Measurements from ENCODE around the gene BIRC3. TPM values are rescaled to one million over a fixed set of nuclear protein-coding genes. Genes with fewer than 3 reads are reported as not detected.

BIRC3 gene
- total RNA-seq, 2 experiments from 2014 or later: 102 to 108 TPM

GRCh38 chr11:102323542-102324251 is 6.4 kb downstream of the BIRC3 start:
- Mint-ChIP-seq H3K27ac (no peak overlapping the region), H3K9me3 (no peaks in the 10 kb centered on the region), H3K36me3 (ENCODE audit: low read depth) (peaks cover 73% of the 10 kb centered on the region), H3K27me3 (no peaks in the 10 kb centered on the region), H3K4me3 (no peak overlapping the region), H3K4me1 (ENCODE audit: low read depth) (peaks cover 57% of the 10 kb centered on the region)
- TF ChIP-seq CTCF (IDR thresholded peaks at IDR 0.05): no peak
- DNase-seq: no peak
- ChIA-PET CTCF (interaction anchor here (0.8 to 2.1 kb wide), 7 partner anchors 10 to 343 kb away, joined by 3 to 15 read pairs (median 4); no protein-coding TSS in a partner anchor), POLR2A (interaction anchor here (0.6 kb wide), 1 partner anchor 414 kb away, joined by 3 read pairs; no protein-coding TSS in a partner anchor)
- intact Hi-C loops (cut with micrococcal nuclease): no loop called here
- ATAC-seq: no peak

DNA sequence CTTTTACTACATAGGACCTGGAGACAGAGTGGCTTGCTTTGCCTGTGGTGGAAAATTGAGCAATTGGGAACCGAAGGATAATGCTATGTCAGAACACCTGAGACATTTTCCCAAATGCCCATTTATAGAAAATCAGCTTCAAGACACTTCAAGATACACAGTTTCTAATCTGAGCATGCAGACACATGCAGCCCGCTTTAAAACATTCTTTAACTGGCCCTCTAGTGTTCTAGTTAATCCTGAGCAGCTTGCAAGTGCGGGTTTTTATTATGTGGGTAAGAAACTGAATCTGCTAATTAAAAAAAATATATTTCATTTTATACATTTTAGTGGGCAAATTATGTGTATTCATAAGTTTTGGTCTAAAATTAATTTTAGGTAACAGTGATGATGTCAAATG is 7.8 kb downstream of the BIRC3 start:
- H3K9me3 Mint-ChIP-seq: no peaks in the 10 kb centered on the region
- H3K27me3 Mint-ChIP-seq: no peaks in the 10 kb centered on the region
- no peak for DNase-seq
- no peak overlapping the region for H3K27ac Mint-ChIP-seq
- CTCF ChIA-PET: interaction anchor here (1.1 to 2.1 kb wide), 4 partner anchors 17 to 341 kb away, joined by 4 to 15 read pairs (median 8); no protein-coding TSS in a partner anchor
- intact Hi-C loops (cut with micrococcal nuclease): no loop called here
- no peak for ATAC-seq
- POLR2A ChIA-PET: interaction anchor here (0.6 kb wide), 1 partner anchor 31 kb away, joined by 4 read pairs; no protein-coding TSS in a partner anchor
- H3K4me3 Mint-ChIP-seq: no peak overlapping the region
- peaks cover 50% of the 10 kb centered on the region for H3K4me1 Mint-ChIP-seq (ENCODE audit: low read depth)
- H3K36me3 Mint-ChIP-seq (ENCODE audit: low read depth): peaks cover 71% of the 10 kb centered on the region
- no peak for TF ChIP-seq CTCF (IDR thresholded peaks at IDR 0.05)

- H3K27me3 Mint-ChIP-seq: no peaks in the 10 kb centered on the region
- TF ChIP-seq CTCF (IDR thresholded peaks at IDR 0.05): no peak
- H3K27ac Mint-ChIP-seq: no peak overlapping the region
- POLR2A ChIA-PET: no interaction called here
- ATAC-seq: no peak
- DNase-seq: no peak
- peaks cover 62% of the 10 kb centered on the region for H3K36me3 Mint-ChIP-seq (ENCODE audit: low read depth)
- no peak overlapping the region for H3K4me3 Mint-ChIP-seq
- intact Hi-C loops (cut with micrococcal nuclease): no loop called here
- H3K9me3 Mint-ChIP-seq: no peaks in the 10 kb centered on the region
- CTCF ChIA-PET: no interaction called here
- peaks cover 35% of the 10 kb centered on the region for H3K4me1 Mint-ChIP-seq (ENCODE audit: low read depth)
Observed at GRCh38 chr11:102328748-102329147, 11.5 kb downstream of the BIRC3 start.

DNA sequence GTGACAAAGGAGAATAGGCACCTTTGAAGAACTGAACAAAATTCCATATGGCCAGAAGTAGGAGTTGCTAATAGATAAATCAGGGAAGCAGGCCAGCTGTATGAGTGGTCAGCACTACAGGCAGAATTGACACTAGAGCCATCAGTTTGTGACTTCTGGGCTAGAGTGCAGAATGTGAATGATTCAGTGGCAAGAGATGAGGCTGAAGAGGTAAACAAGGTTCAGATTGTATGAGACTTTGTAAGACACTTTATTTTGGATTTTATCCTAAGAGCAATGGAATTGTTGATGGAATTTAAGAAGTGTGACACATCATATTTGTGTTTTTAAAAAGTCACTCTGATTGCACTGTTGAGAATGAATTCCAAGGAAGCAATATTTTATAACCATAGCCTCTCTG is 12.9 kb downstream of the BIRC3 start:
- H3K36me3 Mint-ChIP-seq (ENCODE audit: low read depth): peaks cover 55% of the 10 kb centered on the region
- H3K27ac Mint-ChIP-seq: no peak overlapping the region
- ATAC-seq (no peak), DNase-seq (no peak)
- intact Hi-C loops (cut with micrococcal nuclease): no loop called here
- no peak overlapping the region for H3K4me3 Mint-ChIP-seq
- ChIA-PET CTCF (no interaction called here), POLR2A (interaction anchor here (0.5 kb wide), 1 partner anchor 161 kb away, joined by 3 read pairs; no protein-coding TSS in a partner anchor)
- H3K4me1 Mint-ChIP-seq (ENCODE audit: low read depth): peaks cover 23% of the 10 kb centered on the region
- no peaks in the 10 kb centered on the region for H3K27me3 Mint-ChIP-seq
- no peaks in the 10 kb centered on the region for H3K9me3 Mint-ChIP-seq
- no peak for TF ChIP-seq CTCF (IDR thresholded peaks at IDR 0.05)

DNA sequence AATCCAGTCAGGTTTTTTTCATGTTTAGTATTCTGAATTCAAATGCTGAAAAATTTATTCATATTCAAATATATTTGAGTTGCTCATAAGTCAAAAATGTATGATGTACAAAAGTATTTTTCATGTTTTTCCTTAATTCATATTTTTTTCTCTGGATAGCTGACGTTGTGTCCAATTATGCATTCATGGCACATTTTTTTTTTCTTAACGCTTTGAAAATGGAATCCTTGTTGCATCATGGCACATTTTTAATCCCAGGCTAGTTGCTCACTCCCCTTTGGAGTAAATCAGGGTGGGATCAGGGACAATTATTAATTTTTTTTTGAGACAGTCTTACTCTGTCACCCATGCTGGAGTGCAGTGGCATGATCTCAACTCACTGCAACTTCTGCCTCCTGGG is 14.1 kb downstream of the BIRC3 start:
- no peak for TF ChIP-seq CTCF (IDR thresholded peaks at IDR 0.05)
- peaks cover 19% of the 10 kb centered on the region for H3K4me1 Mint-ChIP-seq (ENCODE audit: low read depth)
- CTCF ChIA-PET: interaction anchor here (1.5 to 3.6 kb wide), 2 partner anchors 11 to 165 kb away, joined by 4 to 32 read pairs; no protein-coding TSS in a partner anchor
- peaks cover 52% of the 10 kb centered on the region for H3K36me3 Mint-ChIP-seq (ENCODE audit: low read depth)
- POLR2A ChIA-PET: no interaction called here
- H3K4me3 Mint-ChIP-seq: no peak overlapping the region
- ATAC-seq: no peak
- DNase-seq: no peak
- intact Hi-C loops (cut with micrococcal nuclease): no loop called here
- H3K9me3 Mint-ChIP-seq: no peaks in the 10 kb centered on the region
- no peaks in the 10 kb centered on the region for H3K27me3 Mint-ChIP-seq
- H3K27ac Mint-ChIP-seq: no peak overlapping the region
